ENCODE data around the gene PYCARD. TPM values are rescaled to one million over a fixed set of nuclear protein-coding genes. Genes with fewer than 3 reads are reported as not detected.
"Not testable (repeated sequence)": the region's sequence is repeated elsewhere in the genome, so short reads cannot be mapped to it uniquely, and the experiment has no call there.

PYCARD gene
- total RNA-seq, 1 donor: 29.3 TPM

DNA sequence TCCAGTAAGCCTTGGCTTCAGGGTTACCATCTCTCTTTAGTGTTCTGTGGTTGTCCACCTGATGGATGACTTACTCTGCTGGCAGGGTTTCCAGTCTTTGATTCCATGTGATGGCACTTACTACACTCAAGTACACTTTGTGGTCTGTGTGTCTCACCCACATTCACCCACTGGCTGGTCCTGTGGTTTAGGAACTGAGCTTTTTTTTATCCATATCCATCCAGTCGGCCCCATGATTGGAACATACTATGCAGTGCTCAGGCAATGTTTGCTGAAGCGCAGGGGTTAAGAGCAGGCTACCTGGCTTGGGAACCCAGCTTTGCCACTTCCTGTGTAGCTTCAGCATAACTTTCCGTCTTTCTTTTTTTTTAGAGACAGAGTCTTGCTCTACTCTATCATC lies 25.4 kb downstream of the PYCARD start:
- H3K4me3 ChIP-seq (ENCODE audit: low read depth, low read length): no peak overlapping the region
- DNase-seq (ENCODE audit: low read depth): no peak
- TF ChIP-seq, protein P1, sequence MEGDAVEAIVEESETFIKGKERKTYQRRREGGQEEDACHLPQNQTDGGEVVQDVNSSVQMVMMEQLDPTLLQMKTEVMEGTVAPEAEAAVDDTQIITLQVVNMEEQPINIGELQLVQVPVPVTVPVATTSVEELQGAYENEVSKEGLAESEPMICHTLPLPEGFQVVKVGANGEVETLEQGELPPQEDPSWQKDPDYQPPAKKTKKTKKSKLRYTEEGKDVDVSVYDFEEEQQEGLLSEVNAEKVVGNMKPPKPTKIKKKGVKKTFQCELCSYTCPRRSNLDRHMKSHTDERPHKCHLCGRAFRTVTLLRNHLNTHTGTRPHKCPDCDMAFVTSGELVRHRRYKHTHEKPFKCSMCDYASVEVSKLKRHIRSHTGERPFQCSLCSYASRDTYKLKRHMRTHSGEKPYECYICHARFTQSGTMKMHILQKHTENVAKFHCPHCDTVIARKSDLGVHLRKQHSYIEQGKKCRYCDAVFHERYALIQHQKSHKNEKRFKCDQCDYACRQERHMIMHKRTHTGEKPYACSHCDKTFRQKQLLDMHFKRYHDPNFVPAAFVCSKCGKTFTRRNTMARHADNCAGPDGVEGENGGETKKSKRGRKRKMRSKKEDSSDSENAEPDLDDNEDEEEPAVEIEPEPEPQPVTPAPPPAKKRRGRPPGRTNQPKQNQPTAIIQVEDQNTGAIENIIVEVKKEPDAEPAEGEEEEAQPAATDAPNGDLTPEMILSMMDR (IDR thresholded peaks at IDR 0.05; ENCODE audit: insufficient read depth, low read length): no peak

DNA sequence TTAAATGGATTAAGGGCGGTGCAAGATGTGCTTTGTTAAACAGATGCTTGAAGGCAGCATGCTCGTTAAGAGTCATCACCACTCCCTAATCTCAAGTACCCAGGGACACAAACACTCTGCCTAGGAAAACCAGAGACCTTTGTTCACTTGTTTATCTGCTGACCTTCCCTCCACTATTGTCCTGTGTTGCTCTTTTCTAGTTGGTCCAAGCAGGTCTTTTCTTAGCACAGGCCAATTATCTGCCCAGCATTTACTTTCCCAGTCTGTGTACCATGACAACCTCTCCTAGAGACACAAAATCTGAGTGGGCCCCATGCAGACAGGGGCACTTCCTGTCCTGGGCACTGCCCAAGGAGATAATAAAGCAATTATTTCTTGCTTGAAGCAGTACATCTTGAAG lies 32.5 kb downstream of the PYCARD start:
- not testable (repeated sequence) for DNase-seq (ENCODE audit: low read depth); H3K4me3 ChIP-seq (ENCODE audit: low read depth, low read length)

DNA sequence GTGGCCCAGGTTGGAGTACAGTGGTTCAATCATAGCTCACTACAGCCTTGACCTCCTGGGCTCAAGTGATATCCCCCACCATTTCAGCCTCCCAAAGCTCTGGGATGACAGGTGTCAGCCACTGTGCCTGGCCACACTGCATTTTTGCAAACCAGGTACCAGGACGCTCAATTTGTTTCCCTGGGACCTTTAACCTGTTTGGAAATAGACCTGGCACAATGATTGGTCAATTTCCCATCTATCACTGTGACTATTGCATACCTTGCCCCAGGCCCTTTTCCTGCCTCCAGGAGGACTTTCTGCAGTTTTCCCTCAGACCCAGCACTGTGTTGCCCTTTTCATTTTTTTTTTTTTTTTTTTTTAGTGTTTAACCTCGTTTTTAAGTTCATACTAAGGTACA lies 33.7 kb downstream of the PYCARD start:
- TF ChIP-seq, protein P1 (IDR thresholded peaks at IDR 0.05; ENCODE audit: insufficient read depth, low read length): no peak
- no peak overlapping the region for H3K4me3 ChIP-seq (ENCODE audit: low read depth, low read length)
- DNase-seq (ENCODE audit: low read depth): no peak

DNA sequence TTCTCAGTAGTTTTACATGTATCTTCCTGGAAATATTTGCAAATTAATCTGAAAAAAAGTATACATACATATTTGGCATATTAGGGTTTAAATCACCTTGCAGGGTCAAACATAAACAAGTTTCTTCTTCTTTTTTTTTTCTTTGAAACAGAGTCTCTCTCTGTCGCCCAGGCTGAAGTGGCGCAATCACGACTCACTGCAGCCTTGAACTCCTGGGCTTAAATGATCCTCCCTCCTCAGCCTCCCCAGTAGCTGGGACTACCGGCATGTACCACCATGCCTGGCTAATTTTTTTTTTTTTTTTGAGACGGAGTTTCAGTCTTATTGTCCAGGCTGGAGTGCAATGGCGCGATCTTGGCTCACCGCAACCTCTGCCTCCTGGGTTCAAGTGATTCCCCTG lies 35.2 kb downstream of the PYCARD start:
- TF ChIP-seq, protein P1 (IDR thresholded peaks at IDR 0.05; ENCODE audit: insufficient read depth, low read length): no peak
- H3K4me3 ChIP-seq (ENCODE audit: low read depth, low read length): no peak overlapping the region

DNA sequence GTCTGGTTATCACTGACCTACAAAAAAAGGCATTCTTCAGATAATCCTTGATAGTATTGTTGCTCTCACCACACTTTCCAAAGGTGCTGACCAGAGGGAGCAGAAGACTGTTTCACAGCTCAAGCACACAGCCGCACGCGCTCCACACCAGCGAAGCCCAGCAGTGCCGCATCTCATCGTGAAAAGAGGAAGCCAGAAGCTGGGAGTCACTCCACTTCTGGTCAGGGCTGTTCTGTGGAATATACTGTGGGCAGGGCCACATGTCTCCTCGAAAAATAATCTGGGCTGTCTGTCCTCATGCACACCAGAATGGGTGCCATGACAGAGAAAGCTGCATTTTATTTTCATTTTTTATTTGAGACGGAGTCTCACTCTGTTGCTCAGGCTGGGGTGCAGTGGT lies 45.4 kb downstream of the PYCARD start:
- TF ChIP-seq, protein P1 (IDR thresholded peaks at IDR 0.05; ENCODE audit: insufficient read depth, low read length): no peak
- H3K4me3 ChIP-seq (ENCODE audit: low read depth, low read length): peak overlapping the region; percentile 17
- no peak for DNase-seq (ENCODE audit: low read depth)

More for the DNA sequence above, 35.2 kb downstream of the PYCARD start:
- DNase-seq (ENCODE audit: low read depth): no peak

Small RNA genes lying within 50 kb of the gene (small RNA-seq; reads per million reads assigned to genes)
- gene AC009088.4 (not detected), gene NDUFA3P6 (not detected)

Other genes with a start within 250 kb of the PYCARD start
- gene SETD1A, start 245.0 kb downstream of the PYCARD start, total RNA-seq (ENCODE audit: low replicate concordance): 1.6 and 5.3 TPM in 2 replicates
- 15.5 and 60.9 TPM in 2 replicates for gene HSD3B7, start 217.6 kb downstream of the PYCARD start, total RNA-seq (ENCODE audit: low replicate concordance)
- 2.1 and 2.3 TPM in 2 replicates for gene STX1B, start 192.1 kb downstream of the PYCARD start, total RNA-seq (ENCODE audit: low replicate concordance)
- 24.2 and 29.7 TPM in 2 replicates for gene STX4, start 169.2 kb downstream of the PYCARD start, total RNA-seq (ENCODE audit: low replicate concordance)
- gene ZNF668, start 128.5 kb downstream of the PYCARD start, total RNA-seq (ENCODE audit: low replicate concordance): 4.6 and 12.3 TPM in 2 replicates
- 5.8 and 16.2 TPM in 2 replicates for gene ZNF646, start 128.3 kb downstream of the PYCARD start, total RNA-seq (ENCODE audit: low replicate concordance)
- 1.6 and 2.8 TPM in 2 replicates for gene PRSS53, start 113.8 kb downstream of the PYCARD start, total RNA-seq (ENCODE audit: low replicate concordance)
- 56.3 and 146 TPM in 2 replicates for gene VKORC1, start 108.0 kb downstream of the PYCARD start, total RNA-seq (ENCODE audit: low replicate concordance)
- 16.9 and 39.5 TPM in 2 replicates for gene BCKDK, start 94.4 kb downstream of the PYCARD start, total RNA-seq (ENCODE audit: low replicate concordance)
- gene KAT8, start 85.1 kb downstream of the PYCARD start, total RNA-seq (ENCODE audit: low replicate concordance): 25.1 and 31.5 TPM in 2 replicates
- gene PRSS8, start 67.0 kb downstream of the PYCARD start, total RNA-seq (ENCODE audit: low replicate concordance): not detected in 2 replicates
- gene PRSS36, start 52.7 kb downstream of the PYCARD start, total RNA-seq (ENCODE audit: low replicate concordance): 1.1 and 3.8 TPM in 2 replicates
- 41.3 and 65.3 TPM in 2 replicates for gene FUS, start 22.6 kb downstream of the PYCARD start, total RNA-seq (ENCODE audit: low replicate concordance)
- not detected in 2 replicates for gene TRIM72, start 11.4 kb upstream of the PYCARD start, total RNA-seq (ENCODE audit: low replicate concordance)
- not detected in 2 replicates for gene PYDC1, start 14.4 kb upstream of the PYCARD start, total RNA-seq (ENCODE audit: low replicate concordance)
- not detected in 2 replicates for gene ITGAM, start 57.2 kb upstream of the PYCARD start, total RNA-seq (ENCODE audit: low replicate concordance)
- gene ITGAX, start 152.4 kb upstream of the PYCARD start, total RNA-seq (ENCODE audit: low replicate concordance): not detected in 2 replicates
- gene ITGAD, start 190.6 kb upstream of the PYCARD start, total RNA-seq (ENCODE audit: low replicate concordance): not detected in 2 replicates
- not detected in 2 replicates for gene COX6A2, start 225.6 kb upstream of the PYCARD start, total RNA-seq (ENCODE audit: low replicate concordance)
- gene ZNF843, start 240.0 kb upstream of the PYCARD start, total RNA-seq (ENCODE audit: low replicate concordance): 0.25 and 0.99 TPM in 2 replicates